Dedifferentiated amniotic fluid mesenchymal stem cell (primary cell): ENCODE measurements around the gene TRAM2.

Experiments
- DNase-seq: peaks from one replicate; pipeline ENCODE4 v3.0.0-alpha.2; 2016; ENCODE audit errors: extremely low spot score

Gene TRAM2

DNA sequence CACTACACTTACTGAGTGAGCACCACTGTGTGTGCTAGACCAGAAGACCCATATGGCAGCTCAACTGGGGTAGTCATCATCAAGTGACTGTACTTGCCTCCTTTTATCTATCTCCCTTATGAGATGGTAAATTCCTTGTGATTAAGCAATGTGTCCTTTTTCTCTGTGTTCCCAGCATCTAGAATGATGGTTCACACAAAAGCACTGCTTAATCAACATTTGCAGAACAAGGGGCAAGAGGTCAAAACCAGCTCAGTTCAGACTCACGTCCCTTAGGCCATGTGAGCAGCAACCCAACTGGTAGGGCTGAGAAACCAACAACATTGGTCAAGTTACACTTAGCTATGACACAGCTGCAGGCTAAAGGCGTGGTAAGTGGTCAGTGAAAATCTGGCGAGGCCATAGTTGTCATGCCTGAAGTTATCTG is 10.0 kb downstream of the TRAM2 start:
- peak; percentile 79 for DNase-seq

DNA sequence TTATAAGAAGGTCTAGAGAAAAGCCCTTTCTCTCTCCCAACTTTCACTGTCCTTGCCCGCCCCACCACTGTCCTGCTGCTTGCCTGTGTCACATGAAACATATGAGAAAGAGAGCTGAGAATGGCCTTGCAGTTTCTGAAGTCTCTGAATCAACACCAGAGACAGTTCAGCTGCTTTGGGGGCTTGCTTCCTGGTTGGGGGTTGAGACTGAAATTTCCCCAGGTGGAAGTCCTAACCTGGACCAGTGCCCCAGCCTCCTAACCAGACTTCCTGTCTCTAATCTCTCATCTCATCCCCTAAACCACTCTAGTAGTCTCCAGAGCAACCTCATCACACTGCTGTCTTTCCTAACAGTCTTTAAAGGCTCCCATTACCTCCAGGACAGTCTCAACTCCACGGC is 10.7 kb downstream of the TRAM2 start:
- DNase-seq: no peak

GRCh38 chr6:52564856-52565255 is 12.0 kb downstream of the TRAM2 start:
- no peak for DNase-seq

DNA sequence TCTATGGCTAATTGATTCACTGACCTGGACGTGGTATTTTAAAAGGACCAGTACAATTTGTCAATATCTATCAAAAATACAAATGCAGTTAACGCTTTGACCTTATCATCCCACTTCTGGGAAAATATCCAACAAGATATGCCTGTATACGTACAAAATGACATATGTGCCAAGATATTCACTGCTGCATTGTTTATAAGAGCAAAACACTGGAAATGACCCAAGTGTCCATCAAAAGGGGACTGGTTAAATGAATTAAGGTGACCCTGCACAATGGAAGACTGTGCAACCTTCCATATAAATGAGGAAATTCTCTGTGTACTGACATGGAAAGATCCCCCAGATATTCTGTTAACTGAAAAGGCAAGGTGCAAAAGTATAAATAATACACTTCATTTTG is 13.9 kb downstream of the TRAM2 start:
- no peak for DNase-seq

DNA sequence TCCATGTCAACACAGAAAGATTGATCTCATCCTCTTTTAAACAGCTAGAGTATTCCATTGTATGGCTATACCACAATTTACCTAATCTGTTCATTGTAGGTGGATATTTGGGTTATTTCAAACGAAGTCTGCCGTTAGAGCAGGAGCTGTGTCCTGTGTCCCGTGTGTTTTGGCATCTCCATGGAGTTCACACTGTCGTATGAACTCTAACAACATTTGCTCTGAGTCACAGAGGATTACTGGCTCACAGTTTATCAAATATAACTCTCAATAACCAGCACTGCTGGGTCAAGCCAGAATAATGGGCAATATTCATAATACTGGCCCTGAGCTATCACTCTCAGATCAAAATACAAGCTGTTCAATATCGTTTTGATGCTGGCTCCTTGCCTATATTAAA is 16.4 kb downstream of the TRAM2 start:
- DNase-seq: no peak

GRCh38 chr6:52558266-52559000 is 18.4 kb downstream of the TRAM2 start:
- DNase-seq: no peak

DNA sequence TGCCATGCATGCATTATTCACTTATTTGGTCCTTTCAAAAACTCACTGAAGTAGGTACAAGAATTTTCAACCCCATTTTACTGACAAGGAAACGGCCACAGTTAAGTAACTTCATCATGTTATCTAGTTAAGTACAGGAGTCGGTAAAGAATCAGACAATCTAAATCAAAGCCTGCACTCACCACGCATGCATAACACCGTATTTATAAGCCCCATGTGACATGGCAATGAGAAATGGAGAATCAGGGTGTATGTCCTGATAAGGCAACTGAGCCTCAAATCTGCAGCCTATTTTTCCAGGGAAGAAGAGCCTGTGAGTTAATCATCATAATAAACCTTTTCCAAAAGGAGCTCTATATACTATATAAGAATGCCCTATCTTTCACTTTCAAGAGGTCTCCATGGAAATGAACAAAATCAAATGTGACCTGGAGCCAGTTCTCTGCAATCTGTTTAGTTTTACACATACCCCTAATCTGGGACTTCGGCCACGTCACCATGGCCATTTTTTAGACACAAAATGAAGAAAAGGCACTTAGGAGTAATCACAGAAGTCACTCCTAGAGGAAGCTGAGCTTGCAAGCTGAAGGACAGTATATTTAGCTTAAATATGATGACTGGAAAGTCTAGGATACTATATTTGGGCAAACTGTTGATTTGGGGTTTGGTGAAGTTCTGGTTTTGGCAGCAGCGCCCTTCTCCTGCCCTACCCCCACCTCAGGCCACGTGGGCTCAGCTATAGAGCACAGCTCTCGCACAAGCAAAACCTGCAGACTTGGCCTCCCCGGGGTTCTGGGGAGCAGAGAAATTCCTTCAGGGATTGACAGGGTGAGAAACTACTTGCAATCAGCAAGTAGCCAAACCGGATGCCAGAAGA is 19.2 kb downstream of the TRAM2 start:
- no peak for DNase-seq

- peak; percentile 51 for DNase-seq
Observed at GRCh38 chr6:52555518-52556233, 21.2 kb downstream of the TRAM2 start.

GRCh38 chr6:52554684-52555280 is 22.1 kb downstream of the TRAM2 start:
- no peak for DNase-seq

DNA sequence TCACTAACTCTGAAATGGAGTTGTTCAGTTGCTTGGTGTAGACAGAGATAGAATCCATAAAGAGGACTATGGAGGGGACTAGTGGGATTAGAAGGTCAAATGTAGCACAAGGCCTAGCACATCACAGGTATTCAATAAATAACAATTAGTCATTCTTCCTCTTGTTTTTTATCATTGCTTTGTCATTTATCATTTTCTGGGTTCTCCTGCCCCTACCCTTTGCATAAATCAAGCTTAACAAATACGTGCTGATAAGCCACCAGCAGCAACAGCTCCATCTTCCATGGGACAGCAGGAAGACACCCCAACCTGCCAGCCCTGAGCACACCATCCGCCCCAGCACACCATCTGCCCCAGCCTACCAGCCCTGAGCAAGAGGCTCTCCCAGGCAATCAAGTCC is 23.1 kb downstream of the TRAM2 start:
- no peak for DNase-seq

DNA sequence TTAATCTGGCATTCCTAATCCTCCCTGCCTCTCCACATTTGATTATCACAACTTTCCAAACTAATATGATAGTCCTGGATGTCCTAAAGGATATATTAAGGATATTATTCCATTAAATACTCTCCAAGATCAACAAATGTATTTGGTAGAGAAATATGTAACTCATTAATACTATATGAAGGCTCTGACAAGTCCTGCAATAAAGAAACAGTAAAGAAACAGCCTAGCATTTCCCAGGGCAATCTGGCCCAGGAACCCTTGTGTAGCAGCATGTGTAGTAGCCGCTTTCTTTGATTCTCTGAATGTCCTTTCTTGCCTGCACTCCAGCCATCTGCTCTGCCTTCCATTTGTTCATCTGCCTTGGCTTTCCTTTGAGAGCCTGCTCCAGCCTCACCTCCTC is 23.7 kb downstream of the TRAM2 start:
- no peak for DNase-seq

DNA sequence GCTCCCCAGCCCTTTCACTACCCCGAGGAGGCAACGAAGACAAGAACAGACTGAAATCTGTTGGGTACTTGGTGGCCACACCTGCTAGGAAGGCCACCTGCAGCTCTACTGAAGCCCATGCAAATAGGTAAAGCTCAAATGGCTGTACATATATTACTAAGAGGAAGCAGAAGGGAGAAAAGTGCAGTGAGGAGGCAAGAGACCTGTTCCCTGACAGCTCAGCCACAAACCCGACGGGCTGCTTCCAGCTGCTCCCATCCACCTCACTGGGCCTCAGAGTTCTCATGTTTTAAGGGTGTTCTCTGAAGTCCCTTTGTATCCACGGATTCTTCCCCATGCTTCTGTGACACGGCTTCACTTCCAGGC is 24.6 kb downstream of the TRAM2 start:
- no peak for DNase-seq

DNA sequence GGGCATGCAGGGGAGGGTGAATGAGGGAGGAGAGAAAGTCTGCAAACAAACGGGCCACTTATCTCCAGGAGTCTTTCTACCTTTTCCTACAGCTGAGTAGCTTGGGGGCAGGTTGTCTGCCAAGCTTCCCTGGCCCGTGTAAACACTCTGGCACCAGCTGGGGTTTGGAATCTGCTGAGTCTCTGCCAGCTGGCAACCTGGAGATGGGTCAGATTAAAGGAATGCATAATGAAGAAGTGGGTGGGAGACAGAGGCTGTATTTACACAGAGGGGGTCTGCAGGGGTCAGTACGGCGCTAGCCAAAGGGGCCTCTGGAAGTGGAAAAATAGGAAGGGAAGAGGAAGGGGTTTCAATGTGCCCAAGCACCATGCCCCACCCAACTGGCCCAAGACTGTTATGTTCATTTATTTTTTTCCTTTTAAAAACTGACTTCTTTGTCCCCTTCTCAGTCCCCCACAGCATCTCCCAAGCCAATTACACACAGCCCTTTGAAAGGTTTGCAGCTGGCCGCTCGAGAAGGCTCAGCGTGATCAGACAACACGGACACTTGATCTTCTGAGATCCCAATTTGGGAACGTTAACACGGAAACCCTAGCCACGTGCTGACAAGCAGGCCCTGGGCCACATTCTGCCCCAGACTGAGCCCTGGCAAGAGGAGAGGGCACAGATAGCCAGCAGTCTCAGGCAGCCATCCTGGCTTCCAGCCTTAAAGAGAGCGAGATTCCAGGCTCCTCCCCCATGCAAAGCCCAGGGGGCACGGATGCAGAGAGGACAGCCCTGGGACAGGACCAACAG is 25.2 kb downstream of the TRAM2 start:
- DNase-seq: peak; percentile 76

DNA sequence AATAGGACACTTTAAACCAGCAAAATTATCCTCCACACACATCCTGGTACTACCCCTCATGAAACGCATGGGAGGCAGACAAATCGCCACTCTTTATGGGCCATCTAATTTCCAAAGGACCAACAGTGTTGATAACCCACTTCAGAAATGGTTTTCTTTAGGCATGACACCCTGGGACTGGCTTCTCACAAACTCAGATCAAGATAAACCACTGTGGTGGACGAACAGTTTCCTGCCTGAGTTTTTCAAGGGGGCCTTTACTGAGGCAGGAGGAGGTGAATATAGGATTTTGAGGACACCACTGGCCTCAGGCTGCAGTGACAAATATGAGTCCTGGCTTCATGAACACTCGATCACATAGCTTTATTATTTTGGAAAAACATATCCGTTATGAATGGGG is 26.0 kb downstream of the TRAM2 start:
- no peak for DNase-seq

DNA sequence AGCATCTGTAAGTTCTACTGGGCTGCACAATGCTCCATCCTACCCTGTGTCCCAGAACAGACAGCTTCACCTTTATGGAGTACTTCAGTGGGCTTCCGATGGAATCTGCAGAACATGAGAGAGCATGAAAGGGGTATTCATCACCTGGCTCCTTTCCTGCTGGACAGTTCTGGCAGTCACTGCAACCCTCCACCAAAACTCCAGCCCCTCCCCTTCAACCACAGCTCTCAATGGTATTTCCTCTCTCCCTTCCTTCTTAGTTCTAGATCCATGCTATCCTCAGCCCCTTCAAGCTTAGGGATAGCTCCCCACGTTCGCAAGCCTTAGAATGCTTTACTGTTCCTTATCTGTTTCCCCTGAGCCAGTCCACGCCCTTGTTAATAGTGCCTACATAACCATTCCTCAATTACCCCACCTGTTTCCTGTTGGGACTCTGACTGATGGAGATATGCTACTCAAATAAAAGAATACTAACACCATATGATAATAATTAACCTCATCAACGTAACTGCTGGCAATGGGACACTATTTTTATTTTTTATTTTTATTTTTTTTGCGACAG is 26.8 kb downstream of the TRAM2 start:
- no peak for DNase-seq

DNA sequence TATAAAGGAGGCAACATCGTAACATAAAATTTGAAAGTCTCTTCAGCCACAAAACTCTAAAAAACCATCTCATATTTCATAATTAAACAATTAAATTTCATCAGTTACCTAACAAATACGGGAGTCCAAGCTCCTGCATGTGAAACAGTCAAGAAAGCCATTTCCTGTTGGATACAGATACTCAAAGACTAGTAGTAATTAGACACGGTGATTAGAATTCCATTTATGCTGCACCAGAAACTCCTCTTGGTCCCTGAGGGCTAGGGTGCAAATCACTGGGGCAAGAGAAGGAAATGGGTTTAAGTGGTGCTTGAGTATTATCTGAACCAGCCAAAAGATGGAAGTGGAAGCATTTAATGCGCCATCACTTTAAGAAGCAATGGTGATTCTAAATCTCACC is 27.4 kb downstream of the TRAM2 start:
- DNase-seq: no peak

- DNase-seq: no peak
Observed at GRCh38 chr6:52548999-52549398, 27.9 kb downstream of the TRAM2 start.

DNA sequence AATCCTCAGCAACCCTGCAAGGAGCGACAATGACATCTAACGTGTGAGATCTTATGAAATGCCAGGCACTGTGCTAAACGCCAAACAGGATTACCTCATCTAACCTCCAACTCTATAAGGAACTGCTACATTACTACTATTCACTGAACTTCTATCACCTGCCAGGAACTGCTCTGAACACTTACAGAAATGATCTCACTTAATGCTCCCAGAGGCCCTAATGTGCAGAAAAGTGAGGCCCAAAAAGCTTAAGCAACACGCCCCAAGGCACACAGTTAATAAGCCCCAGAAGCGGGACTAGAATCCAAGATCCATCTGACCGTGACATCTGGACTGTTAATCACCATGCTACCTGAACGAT is 28.5 kb downstream of the TRAM2 start:
- DNase-seq: no peak

DNA sequence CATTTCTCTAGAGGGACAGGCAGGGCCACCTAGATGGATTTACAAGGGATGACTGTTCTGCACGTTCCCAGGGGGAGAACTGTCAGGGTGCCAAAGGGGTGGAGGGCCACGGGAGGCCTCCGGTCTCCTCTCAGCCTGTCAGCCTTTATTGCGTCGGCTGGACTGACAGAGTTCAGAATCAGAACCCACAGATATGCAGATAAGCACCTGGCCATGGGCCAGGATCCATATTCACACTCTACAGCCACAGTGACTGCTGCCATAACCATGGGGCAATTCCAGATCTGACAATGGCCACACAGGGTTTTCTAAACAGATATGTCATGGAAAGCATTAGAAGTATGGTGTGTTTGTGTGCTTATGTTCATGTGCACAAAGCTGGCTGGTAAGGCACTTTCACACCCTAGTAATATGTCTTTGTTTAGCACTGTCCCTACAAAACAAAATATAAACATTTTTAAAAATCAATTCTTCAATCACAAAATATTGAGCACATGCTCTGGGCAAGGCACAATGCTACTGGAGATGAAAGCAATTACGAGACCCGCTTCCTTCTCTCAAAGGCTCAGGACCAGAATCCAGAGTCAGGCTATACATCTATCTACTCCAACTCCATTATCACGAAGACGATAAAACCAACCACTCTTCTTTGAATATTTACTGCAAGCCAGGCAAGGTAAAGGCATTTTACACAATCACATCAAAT is 29.1 kb downstream of the TRAM2 start:
- no peak for DNase-seq

DNA sequence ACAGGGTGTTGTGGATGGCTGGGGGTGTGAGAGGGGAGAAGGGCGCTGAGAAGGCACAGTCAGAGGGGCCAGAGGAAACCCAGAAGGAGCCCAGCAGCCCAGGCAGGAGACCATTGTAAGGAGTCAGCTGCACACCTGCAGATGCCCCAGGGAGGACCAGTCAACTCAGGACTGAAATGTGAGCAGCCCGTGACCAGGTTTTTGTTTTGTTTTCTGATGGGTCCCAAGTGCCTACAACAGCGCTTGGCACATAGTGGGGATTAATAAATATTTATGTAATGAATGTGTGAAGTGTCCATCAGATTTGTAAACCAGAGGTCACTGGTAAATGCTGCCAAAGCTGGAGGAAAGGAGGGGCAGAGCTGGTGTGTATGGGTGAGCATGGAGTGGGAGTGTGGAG is 30.2 kb downstream of the TRAM2 start:
- no peak for DNase-seq

DNA sequence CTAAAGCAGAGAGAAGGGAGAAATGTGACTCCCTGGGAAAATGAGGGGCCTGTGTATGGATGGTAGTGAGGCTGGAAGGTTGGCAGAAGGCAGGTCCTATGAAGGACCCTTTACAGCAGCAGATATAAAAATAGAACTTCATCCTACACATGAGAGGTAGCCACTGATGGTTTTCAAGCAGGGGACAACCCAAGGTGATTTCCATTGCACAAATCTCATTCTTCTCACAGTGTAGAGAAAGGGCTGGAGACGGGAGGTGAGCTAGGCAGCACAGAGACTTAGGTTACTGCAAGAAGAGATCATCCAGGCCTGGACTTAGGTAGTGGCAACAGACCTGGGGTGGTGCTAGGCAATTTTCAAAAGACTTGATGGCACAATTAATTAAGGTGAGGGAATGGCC is 30.7 kb downstream of the TRAM2 start:
- no peak for DNase-seq
